ENCODE results near the gene PRPSAP2.

PRPSAP2 gene

DNA sequence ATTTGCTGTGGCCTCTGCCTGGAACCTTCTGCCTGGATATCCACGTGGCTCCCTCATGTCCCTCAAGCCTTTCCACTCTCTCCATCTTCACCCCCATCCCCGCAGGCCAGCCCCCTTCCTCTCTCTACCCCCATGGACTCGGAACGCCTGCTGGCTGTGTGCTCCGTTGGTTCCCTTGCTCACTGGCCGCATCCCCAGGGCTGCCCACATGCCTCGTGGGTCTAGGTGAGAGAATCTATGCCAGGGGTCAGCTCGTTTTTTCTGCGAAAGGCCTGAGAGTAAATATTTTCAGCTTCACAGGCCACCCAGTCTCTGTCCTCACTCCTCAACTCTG is 106.1 kb downstream of the PRPSAP2 start:
- no peak for DNase-seq

GRCh38 chr17:18964550-18964949 is 106.6 kb downstream of the PRPSAP2 start:
- no peak for DNase-seq

DNA sequence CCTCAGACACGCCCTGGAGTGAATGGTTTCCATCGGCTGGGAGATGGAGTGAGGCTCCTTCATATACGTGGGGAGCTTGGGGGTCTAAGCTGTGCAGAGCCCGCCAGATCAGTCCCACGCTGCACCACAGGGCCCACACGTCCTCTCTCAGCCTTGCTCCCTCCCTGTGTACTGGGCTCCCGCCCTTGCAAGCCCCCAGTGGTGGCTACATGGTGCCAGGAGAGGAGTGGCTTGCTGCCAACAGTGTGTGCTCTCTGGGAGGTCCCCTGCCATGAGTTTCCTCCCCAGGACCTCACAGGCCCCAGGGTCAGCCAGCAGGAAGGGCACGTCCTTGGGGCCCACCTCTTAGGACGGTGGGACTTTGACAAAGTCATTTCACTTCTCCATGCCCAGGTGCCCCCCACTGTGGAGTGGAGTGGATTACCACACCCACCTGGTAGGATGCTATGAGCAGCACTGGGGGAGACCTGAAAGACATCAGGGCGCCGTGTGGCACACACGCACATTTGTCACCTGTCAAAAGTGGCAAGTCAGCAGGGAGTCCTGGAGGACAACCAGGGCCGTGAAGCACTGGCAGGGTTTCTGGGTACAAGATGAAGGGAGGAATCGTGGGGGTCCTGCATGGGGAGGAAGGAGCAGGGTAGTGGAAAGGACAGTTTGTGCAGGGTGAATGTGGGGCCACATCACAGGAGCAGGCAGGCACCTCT is 107.8 kb downstream of the PRPSAP2 start:
- no peak for DNase-seq

DNA sequence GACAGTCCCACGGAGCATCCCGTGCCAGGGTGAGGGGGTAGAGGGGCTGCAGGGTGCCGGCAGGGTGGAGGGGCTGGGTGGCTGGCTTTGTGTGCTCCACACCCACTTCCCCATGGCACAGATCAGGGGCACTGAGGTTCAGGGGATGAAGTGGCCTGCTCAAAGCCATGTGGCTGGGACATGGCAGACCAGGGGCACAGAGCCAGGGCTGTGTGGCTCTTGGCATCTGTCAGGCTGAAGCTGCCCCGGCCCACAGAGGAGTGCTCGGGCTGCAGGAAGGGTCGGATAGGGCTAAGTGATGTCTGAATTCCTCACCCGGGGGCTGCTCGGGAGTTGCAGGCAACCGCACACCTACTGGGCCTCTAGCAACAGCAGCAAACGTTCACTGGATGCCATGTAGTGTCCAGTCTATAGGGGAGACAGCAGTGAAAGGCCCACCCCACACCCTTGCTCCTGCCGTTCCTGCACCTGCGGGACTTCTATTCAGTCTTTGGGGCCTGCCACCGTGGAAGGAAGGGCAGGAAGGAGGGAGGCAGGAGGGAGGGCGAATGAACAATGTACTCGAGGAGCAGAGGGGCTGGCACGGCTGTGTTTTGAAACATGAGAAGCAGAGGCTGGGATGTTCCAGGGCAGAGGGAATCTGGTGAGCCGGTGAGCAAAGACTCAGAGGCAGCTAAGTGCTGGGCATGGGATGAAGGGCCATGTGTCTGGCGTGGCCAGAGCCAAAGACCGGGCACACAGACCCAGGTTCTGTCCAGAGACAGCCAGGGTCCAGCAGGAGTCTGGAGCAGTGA is 109.1 kb downstream of the PRPSAP2 start:
- DNase-seq = no peak

- DNase-seq = no peak
These were observed 110.0 kb downstream of the PRPSAP2 start for GRCh38 chr17:18967916-18968315.

GRCh38 chr17:18968345-18968744 is 110.4 kb downstream of the PRPSAP2 start:
- DNase-seq = no peak

DNA sequence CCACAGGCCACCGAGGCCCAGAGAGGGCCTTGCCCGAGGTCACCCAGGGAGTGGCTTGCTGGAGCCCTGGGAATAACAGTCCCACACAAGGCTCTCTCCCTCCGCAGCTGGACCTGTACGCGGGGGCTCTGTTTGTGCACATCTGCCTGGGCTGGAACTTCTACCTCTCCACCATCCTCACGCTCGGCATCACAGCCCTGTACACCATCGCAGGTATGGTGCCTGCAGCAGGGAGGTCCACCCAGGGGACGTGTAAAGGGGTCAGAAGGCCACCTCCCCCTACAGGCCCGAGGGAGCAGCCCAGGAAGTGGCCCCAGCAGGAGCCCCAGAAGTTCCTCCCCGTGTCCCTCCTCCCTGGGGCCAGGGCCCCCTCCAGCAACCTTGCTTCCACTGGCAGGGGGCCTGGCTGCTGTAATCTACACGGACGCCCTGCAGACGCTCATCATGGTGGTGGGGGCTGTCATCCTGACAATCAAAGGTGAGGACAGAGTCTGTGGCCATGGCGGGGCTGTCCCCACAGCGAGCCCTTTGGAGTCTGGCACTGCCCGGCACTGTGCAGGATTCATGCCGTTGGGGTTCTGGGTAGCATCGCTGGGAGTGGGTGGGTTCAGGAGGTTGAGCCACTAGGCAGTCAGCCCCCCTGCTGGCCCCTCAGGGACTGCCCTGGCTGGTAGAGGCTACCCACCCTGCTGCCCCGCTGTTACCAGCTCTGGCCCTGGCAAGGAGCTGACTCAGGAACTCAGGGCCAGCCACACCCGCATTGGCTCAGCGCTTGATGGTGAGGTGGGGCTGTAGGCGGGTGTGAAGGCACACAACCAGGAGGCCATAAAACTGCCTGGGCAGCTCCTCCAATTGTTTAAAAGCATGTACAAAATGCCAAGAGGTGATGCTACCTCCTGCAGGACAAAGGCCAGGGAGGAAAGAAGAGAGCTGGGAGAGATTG is 111.3 kb downstream of the PRPSAP2 start:
- DNase-seq = no peak

- no peak for DNase-seq
These were observed 112.9 kb downstream of the PRPSAP2 start for GRCh38 chr17:18970582-18971480.

- DNase-seq = no peak
These were observed 113.9 kb downstream of the PRPSAP2 start for GRCh38 chr17:18971801-18972200.

- no peak for DNase-seq
These were observed 116.6 kb downstream of the PRPSAP2 start for GRCh38 chr17:18974407-18975149.

DNA sequence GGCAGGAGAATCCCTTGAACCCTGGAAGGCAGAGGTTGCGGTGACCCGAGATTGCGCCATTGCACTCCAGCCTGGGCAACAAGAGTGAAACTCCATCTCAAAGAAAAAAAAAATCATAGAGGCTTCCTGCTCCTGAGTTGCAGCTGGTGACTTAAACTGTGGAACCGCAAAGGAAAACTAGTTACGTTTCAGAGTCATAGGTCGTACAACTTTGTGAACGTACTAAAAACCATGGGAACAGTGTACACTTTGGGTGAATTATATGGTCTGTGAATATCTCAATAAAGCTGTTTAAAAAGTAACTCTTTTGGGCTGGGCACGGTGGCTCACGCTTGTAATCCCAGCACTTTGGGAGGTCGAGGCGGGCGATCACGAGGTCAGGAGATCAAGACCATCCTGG is 117.7 kb downstream of the PRPSAP2 start:
- no peak for DNase-seq

GRCh38 chr17:18976201-18976600 is 118.3 kb downstream of the PRPSAP2 start:
- DNase-seq = no peak

DNA sequence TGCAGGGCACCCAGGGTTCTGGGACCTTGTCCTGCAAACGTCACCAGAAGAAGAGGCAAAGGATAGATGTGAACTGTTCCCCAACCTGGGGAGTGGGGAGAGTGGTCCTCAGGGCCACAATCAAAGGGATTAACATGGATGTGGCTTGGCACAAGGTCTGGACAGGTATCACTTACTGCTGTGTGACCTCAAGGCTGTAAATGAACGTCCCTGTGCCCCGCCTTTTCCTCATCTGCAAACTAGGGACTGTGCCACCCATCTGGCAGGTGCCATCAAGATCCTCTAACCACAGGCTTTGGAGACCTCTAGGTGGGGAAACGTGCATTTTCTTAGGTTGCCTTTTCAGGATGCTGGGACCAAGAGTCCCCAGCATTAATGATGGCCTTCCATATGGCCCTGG is 119.1 kb downstream of the PRPSAP2 start:
- no peak for DNase-seq

DNA sequence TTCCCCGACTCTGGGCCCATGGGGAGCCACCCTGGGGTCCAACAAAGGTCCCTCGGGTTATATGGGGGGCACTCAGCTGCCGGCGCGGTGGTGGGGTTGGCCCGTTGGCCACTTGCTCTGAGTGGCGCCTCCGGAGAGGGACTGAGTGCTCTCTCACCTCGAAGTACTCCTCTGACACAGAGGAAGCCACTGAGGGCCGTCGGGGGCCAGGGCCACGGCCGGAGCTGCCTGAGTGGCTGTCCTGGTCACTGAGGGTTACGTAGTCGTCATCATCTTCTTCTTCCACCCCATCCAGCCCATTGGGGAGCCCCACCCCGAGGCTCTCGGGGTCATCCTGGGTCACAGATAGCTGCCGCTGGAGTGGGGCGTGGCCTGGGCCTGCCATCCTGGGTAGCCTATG is 119.7 kb downstream of the PRPSAP2 start:
- no peak for DNase-seq

GRCh38 chr17:18978050-18978449 is 120.1 kb downstream of the PRPSAP2 start:
- no peak for DNase-seq

DNA sequence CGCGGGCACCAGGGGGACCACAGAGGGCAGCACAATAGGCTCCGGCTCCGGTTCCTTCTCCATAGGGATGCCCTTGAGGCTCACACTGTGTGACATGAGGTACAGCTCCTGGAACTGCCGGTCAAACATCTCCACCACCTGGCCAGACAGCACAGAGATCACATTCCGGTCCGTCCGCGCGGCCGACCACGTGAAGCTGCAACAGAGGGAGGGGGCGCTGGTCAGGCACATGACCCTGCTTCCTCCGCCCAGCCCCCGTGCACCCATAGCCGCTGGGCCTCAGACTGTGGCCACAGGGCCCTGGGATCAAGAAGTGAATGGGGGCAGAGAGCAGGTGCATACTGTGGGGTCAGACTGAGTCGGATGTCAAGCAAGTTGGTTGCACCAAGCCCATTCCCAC is 120.7 kb downstream of the PRPSAP2 start:
- DNase-seq = no peak
